ENCODE data around the gene CNGA2. TPM values are rescaled to one million over a fixed set of nuclear protein-coding genes. Genes with fewer than 3 reads are reported as not detected.
"Not testable (repeated sequence)": the region's sequence is repeated elsewhere in the genome, so short reads cannot be mapped to it uniquely, and the experiment has no call there.

The CNGA2 gene
- total RNA-seq, 4 donors from 2014 or later, result not detected

DNA sequence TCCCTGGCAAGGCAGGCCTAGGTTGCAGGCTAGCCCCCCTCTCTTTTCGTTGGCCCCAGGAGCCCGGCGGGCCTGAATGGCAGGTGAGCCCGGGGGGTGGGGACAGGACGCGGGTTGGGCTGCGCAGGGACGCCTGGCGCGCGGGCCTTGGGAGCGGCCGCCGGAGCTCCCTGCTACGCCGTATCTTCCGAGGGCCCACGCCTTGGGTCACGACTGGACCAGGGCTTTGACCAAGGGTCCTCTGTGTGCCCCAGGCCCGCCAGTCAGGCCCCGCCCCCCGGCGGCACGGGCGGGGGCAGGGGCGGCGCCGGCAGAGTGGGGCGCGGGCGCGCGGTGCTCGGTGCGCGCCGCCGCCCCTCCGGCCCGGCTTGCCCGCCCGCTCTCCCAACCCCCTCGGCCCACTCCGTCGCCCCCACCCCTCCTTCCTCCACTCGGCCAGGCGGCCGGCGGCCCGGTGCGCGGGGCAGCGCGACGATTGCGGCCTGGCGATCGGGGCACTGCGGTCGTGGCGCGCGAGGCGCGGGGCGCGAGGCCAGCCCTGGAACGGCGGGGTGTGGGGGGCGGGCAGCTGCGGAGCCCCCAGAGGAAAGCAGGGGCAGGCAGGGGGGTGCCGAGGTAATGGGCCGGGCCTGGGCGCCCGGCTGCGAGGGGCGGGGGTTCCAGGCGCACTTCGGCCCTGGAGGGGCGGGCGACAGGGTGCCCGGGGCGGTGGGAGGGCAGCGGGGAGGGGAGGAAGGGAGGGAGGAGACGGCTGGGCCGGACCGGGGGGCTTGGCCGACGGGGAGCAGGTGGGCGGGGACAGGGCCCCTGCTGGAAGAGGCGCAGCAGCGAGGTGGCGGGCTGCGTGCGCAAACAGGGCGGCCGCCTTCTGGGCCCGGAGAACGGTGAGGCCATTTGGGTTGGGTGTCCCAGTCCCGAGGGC is 39.6 kb upstream of the CNGA2 start, which contains the start of gene PRRG3:
PRRG3 (plus strand) TSS at position 798 of the 922 bp plus-strand sequence. CDS start 3,357 bp downstream, outside the sequence.
- TF ChIP-seq, protein P1, sequence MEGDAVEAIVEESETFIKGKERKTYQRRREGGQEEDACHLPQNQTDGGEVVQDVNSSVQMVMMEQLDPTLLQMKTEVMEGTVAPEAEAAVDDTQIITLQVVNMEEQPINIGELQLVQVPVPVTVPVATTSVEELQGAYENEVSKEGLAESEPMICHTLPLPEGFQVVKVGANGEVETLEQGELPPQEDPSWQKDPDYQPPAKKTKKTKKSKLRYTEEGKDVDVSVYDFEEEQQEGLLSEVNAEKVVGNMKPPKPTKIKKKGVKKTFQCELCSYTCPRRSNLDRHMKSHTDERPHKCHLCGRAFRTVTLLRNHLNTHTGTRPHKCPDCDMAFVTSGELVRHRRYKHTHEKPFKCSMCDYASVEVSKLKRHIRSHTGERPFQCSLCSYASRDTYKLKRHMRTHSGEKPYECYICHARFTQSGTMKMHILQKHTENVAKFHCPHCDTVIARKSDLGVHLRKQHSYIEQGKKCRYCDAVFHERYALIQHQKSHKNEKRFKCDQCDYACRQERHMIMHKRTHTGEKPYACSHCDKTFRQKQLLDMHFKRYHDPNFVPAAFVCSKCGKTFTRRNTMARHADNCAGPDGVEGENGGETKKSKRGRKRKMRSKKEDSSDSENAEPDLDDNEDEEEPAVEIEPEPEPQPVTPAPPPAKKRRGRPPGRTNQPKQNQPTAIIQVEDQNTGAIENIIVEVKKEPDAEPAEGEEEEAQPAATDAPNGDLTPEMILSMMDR (IDR thresholded peaks at IDR 0.05), result no peak
- TF ChIP-seq POLR2AphosphoS5 (IDR thresholded peaks at IDR 0.05) (no peak), POLR2A (IDR thresholded peaks at IDR 0.05) (no peak), EP300 (IDR thresholded peaks at IDR 0.05) (no peak)
- WGBS, result 42% methylated on average over 32 of the region's 100 CpGs
- H3K27ac ChIP-seq, result peak within 1 kb of the TSS; percentile 56
- no peaks in the 10 kb centered on the region for H3K9me3 ChIP-seq
- peak within 1 kb of the TSS; percentile 44 for H3K4me3 ChIP-seq
- peaks cover 7% of the 10 kb centered on the region for H3K27me3 ChIP-seq
- H3K36me3 ChIP-seq, result no peaks in the 10 kb centered on the region
- peaks cover 4% of the 10 kb centered on the region for H3K4me1 ChIP-seq
- DNase-seq (ENCODE audit: low spot score in 2 of 2), result no peak

GRCh38 chrX:151695583-151696340 is 38.8 kb upstream of the CNGA2 start:
- 58% methylated on average over 19 of the region's 19 CpGs for WGBS
- Histone ChIP-seq H3K27ac (peak overlapping the region; percentile 56), H3K36me3 (no peaks in the 10 kb centered on the region), H3K27me3 (peaks cover 7% of the 10 kb centered on the region), H3K4me1 (peaks cover 4% of the 10 kb centered on the region), H3K4me3 (peak overlapping the region; percentile 44), H3K9me3 (no peaks in the 10 kb centered on the region)
- DNase-seq (ENCODE audit: low spot score in 2 of 2), result no peak
- TF ChIP-seq POLR2A (IDR thresholded peaks at IDR 0.05), result no peak

DNA sequence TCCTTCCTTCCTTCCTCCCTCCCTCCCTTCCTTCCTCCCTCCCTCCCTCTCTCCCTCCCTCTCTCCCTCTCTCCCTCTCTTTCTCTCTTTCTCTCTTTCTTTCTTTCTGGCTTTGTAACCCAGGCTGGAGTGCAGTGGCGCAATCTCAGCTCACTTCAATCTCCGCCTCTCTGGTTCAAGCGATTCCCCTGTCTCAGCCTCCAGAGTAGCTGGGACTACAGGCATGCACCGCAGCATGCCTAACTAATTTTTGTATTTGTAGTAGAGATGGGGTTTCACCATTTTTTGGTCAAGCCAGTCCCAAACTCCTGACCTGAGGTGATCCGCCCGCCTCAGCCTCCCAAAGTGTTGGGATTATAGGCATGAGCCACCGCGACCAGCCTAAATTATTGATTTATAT is 37.5 kb upstream of the CNGA2 start:
- not testable (repeated sequence) for H3K27me3 ChIP-seq; DNase-seq (ENCODE audit: low spot score in 2 of 2); H3K4me3 ChIP-seq; H3K36me3 ChIP-seq; H3K4me1 ChIP-seq; H3K9me3 ChIP-seq
- 80% methylated on average over 8 of the region's 8 CpGs for WGBS
- peak overlapping the region; percentile 15 for H3K27ac ChIP-seq

DNA sequence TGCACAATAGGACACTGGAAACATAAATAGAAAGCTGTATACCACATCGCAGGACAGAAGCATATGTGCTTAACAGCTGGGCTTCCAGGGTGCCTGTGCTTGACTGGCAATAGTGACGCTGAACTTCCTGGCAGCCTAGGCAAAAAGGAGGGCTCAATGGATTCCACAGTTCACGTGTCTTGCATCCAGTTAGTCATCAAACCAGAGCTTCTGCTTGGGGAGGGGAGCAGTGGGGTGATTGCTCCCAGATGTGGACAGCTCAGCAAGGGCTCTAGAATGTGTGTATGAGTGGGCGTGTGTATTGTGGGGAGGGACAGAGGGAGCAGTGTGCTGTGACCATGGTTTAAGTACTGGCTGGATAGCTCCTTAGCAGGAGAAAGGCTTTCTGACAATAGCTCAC is 37.0 kb upstream of the CNGA2 start:
- 52% methylated on average over 4 of the region's 4 CpGs for whole genome bisulfite sequencing
- DNase-seq (ENCODE audit: low spot score in 2 of 2), result no peak

GRCh38 chrX:151698485-151698884 is 36.1 kb upstream of the CNGA2 start:
- H3K9me3 ChIP-seq, result no peaks in the 10 kb centered on the region
- 84% methylated on average over 6 of the region's 6 CpGs for WGBS
- peaks cover 4% of the 10 kb centered on the region for H3K4me1 ChIP-seq
- H3K27ac ChIP-seq, result no peak overlapping the region
- peaks cover 7% of the 10 kb centered on the region for H3K27me3 ChIP-seq
- no peaks in the 10 kb centered on the region for H3K36me3 ChIP-seq
- DNase-seq (ENCODE audit: low spot score in 2 of 2), result no peak
- TF ChIP-seq EP300 (IDR thresholded peaks at IDR 0.05) (no peak), POLR2A (IDR thresholded peaks at IDR 0.05) (no peak), POLR2AphosphoS5 (IDR thresholded peaks at IDR 0.05) (no peak)
- TF ChIP-seq, protein P1 (IDR thresholded peaks at IDR 0.05), result no peak
- no peak overlapping the region for H3K4me3 ChIP-seq

More for the DNA sequence above, 37.0 kb upstream of the CNGA2 start:
- no peak overlapping the region for H3K4me3 ChIP-seq
- TF ChIP-seq EP300 (IDR thresholded peaks at IDR 0.05), result no peak
- no peak for TF ChIP-seq POLR2A (IDR thresholded peaks at IDR 0.05)
- peak in 1 of 3 donors; percentile 5 for TF ChIP-seq POLR2AphosphoS5 (IDR thresholded peaks at IDR 0.05)
- TF ChIP-seq, protein P1 (IDR thresholded peaks at IDR 0.05), result no peak
- peaks cover 7% of the 10 kb centered on the region for H3K27me3 ChIP-seq
- H3K9me3 ChIP-seq, result no peaks in the 10 kb centered on the region
- H3K4me1 ChIP-seq, result peaks cover 4% of the 10 kb centered on the region
- peak overlapping the region; percentile 15 for H3K27ac ChIP-seq
- H3K36me3 ChIP-seq, result no peaks in the 10 kb centered on the region

DNA sequence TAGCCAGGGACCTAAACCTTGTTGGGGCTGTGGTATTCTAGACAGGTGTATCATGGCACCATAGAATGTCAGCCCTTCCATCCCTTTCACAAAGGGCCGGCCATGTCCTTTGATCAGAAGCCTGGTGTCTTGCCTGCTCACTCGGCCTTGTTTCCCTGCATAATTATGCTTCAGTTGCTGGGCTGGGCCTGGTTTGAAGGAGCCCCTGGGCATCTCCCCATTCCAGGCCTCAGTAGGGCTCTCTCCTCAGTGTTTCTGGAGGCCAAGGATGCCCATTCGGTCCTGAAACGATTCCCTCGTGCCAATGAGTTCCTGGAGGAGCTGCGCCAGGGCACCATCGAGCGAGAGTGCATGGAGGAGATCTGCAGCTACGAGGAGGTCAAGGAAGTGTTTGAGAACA is 34.8 kb upstream of the CNGA2 start:
- H3K4me1 ChIP-seq, result peaks cover 4% of the 10 kb centered on the region
- WGBS, result 90% methylated on average over 9 of the region's 9 CpGs
- no peaks in the 10 kb centered on the region for H3K36me3 ChIP-seq
- no peak for DNase-seq (ENCODE audit: low spot score in 2 of 2)
- no peak overlapping the region for H3K4me3 ChIP-seq
- H3K9me3 ChIP-seq, result no peaks in the 10 kb centered on the region
- H3K27me3 ChIP-seq, result peaks cover 7% of the 10 kb centered on the region
- H3K27ac ChIP-seq, result no peak overlapping the region
- no peak for TF ChIP-seq POLR2A (IDR thresholded peaks at IDR 0.05)
- TF ChIP-seq EP300 (IDR thresholded peaks at IDR 0.05), result no peak
- TF ChIP-seq, protein P1 (IDR thresholded peaks at IDR 0.05), result no peak
- TF ChIP-seq POLR2AphosphoS5 (IDR thresholded peaks at IDR 0.05), result no peak
